Astrocyte of the cerebellum (primary cell): ENCODE measurements around the gene ARHGAP11A.

Source experiments
- DNase-seq: peaks from one replicate; pipeline ENCODE4 v3.0.0-alpha.2; 2011; ENCODE audit warnings: low read depth
- H3K4me3 ChIP-seq: 2 replicates; pipeline ENCODE4 v1.5.1; 2011; ENCODE audit warnings: mild to moderate bottlenecking, low read depth, low read length, moderate library complexity
- in situ Hi-C: cut with HindIII; loops from 2 replicates; pipeline ENCODE4 v1.10.0; 2017; ENCODE audit warnings: low sequenced_read_pairs
- TF ChIP-seq, protein P1 (sequence below): IDR thresholded peaks from 2 replicates; pipeline ENCODE4 v1.5.1; 2012; ENCODE audit warnings: low read length, low read depth, moderate library complexity, mild to moderate bottlenecking; ENCODE audit errors: missing control alignments

ARHGAP11A gene

GRCh38 chr15:32659340-32660155 is 44.2 kb downstream of the ARHGAP11A start:
- no peak overlapping the region for H3K4me3 ChIP-seq
- DNase-seq, result no peak
- in situ Hi-C loops, result loop anchor here (5.0 kb wide), 1 partner anchor 318 kb away; no protein-coding TSS in a partner anchor
- TF ChIP-seq, protein P1, sequence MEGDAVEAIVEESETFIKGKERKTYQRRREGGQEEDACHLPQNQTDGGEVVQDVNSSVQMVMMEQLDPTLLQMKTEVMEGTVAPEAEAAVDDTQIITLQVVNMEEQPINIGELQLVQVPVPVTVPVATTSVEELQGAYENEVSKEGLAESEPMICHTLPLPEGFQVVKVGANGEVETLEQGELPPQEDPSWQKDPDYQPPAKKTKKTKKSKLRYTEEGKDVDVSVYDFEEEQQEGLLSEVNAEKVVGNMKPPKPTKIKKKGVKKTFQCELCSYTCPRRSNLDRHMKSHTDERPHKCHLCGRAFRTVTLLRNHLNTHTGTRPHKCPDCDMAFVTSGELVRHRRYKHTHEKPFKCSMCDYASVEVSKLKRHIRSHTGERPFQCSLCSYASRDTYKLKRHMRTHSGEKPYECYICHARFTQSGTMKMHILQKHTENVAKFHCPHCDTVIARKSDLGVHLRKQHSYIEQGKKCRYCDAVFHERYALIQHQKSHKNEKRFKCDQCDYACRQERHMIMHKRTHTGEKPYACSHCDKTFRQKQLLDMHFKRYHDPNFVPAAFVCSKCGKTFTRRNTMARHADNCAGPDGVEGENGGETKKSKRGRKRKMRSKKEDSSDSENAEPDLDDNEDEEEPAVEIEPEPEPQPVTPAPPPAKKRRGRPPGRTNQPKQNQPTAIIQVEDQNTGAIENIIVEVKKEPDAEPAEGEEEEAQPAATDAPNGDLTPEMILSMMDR, result peak; percentile 4

GRCh38 chr15:32663671-32664070 is 48.4 kb downstream of the ARHGAP11A start:
- in situ Hi-C loops, result loop anchor here (5.0 kb wide), 1 partner anchor 314 kb away; no protein-coding TSS in a partner anchor

DNA sequence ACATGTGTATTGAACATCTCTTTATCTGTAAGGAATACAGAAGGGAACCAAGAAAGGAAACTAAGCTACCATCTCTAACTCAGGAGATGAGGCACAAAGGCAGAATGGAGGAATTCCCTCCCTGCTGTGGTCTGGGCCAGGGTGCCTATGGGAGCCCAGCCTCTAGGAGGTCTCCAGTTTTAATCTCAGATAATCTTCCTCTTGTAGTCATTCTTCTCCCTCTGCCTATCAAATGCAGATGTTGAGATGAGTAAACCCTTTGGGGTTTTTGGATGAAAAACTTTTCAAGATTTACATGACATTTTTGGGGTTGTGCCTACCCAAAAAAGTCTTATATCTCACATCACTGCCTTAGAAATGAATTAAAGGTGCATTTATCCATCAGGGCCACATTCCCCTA is 49.5 kb downstream of the ARHGAP11A start:
- TF ChIP-seq, protein P1, result no peak
- in situ Hi-C loops, result loop anchor here (5.0 kb wide), 1 partner anchor 313 kb away; no protein-coding TSS in a partner anchor
- DNase-seq, result no peak
- no peak overlapping the region for H3K4me3 ChIP-seq

More at GRCh38 chr15:32663671-32664070, 48.4 kb downstream of the ARHGAP11A start:
- TF ChIP-seq, protein P1, result no peak
- no peak overlapping the region for H3K4me3 ChIP-seq
- no peak for DNase-seq

DNA sequence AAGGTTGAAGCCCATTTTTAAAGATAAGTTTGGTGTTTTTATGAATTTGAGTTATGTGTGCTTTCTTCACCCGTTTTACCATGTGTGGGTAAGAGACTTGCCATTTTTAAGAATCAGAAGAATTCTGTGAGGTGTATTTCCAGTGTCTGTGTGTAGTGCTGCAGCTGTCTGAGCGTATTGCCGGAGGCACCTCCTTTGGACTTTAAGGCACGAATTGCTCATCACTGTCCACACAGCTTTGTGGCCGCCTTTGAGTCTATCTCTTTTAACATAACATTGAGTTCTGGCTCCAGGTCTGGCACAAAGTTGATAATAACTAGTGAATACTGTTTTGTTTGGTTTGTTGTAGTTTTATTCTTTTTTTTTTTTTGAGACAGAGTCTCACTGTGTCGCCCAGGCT is 52.0 kb downstream of the ARHGAP11A start:
- no peak overlapping the region for H3K4me3 ChIP-seq
- in situ Hi-C loops, result no loop called here
- TF ChIP-seq, protein P1, result no peak
- no peak for DNase-seq

GRCh38 chr15:32668942-32669341 is 53.6 kb downstream of the ARHGAP11A start:
- DNase-seq, result no peak
- in situ Hi-C loops, result no loop called here
- TF ChIP-seq, protein P1, result no peak
- H3K4me3 ChIP-seq, result no peak overlapping the region

- no peak overlapping the region for H3K4me3 ChIP-seq
- in situ Hi-C loops, result no loop called here
- TF ChIP-seq, protein P1, result no peak
- DNase-seq, result no peak
Observed at GRCh38 chr15:32669896-32670611, 54.8 kb downstream of the ARHGAP11A start.
